WTC11 (cell line): ENCODE results near the gene CPA4. TPM values are rescaled to one million over a fixed set of nuclear protein-coding genes. Genes with fewer than 3 reads are reported as not detected.

ENCODE experiments used
- ATAC-seq: fragments of 200-7000 bp; cut with Tn5 transposase; 2 replicates; pipeline ENCODE4 v1.10.0; 2021; ENCODE audit warnings: mild to moderate bottlenecking, moderate library complexity
- CTCF ChIA-PET: fragments of 300-600 bp; sonication (Branson Sonifier 250); formaldehyde crosslinking; loops from one replicate; lab custom pipeline; 2021; ENCODE audit warnings: antibody characterized with exemption; lab: Charles Lee
- POLR2A ChIA-PET: fragments of 350-600 bp; sonication (Branson Sonifier 250); formaldehyde crosslinking; loops from one replicate; lab custom pipeline; 2021; ENCODE audit warnings: antibody characterized with exemption; lab: Charles Lee
- DNase-seq: peaks from one replicate; pipeline ENCODE4 v3.0.0; 2021; ENCODE audit warnings: low spot score
- H3K27ac Mint-ChIP-seq: 2 replicates; pipeline ENCODE4 v1.8.0; 2021; ENCODE audit warnings: mixed read lengths
- H3K27me3 Mint-ChIP-seq: 2 replicates; pipeline ENCODE4 v1.8.0; 2021; ENCODE audit warnings: low read depth, mild to moderate bottlenecking, moderate library complexity, mixed read lengths
- H3K36me3 Mint-ChIP-seq: 2 replicates; pipeline ENCODE4 v1.8.0; 2021; ENCODE audit warnings: mixed read lengths
- H3K4me1 Mint-ChIP-seq: 2 replicates; pipeline ENCODE4 v1.8.0; 2022; ENCODE audit warnings: mixed read lengths
- H3K4me3 Mint-ChIP-seq: 2 replicates; pipeline ENCODE4 v1.8.0; 2021; ENCODE audit warnings: mild to moderate bottlenecking, moderate library complexity, mixed read lengths
- H3K9me3 Mint-ChIP-seq: 2 replicates; pipeline ENCODE4 v1.8.0; 2021; ENCODE audit warnings: mixed read lengths
- HMGA2 ChIP-seq: fragments of 250-450 bp; sonication (Bioruptor Pico); IDR thresholded peaks from 2 replicates; pipeline ENCODE4 v1.4.0; 2021; ENCODE audit warnings: mild to moderate bottlenecking, moderate library complexity
- NFATC4 ChIP-seq: fragments of 250-450 bp; sonication (Bioruptor Pico); IDR thresholded peaks from 2 replicates; pipeline ENCODE4 v1.9.0; 2021; ENCODE audit warnings: mild to moderate bottlenecking
- NR3C1 ChIP-seq: sonication (generic); formaldehyde crosslinking; conservative IDR thresholded peaks from 2 replicates; pipeline ENCODE4 v1.8.1; 2023; ENCODE audit warnings: low read depth, mild to moderate bottlenecking, missing genetic modification reagents
- PRRX2 ChIP-seq: fragments of 250-450 bp; sonication (Bioruptor Pico); IDR thresholded peaks from 2 replicates; pipeline ENCODE4 v1.8.0; 2021; ENCODE audit warnings: mild to moderate bottlenecking
- RELA ChIP-seq: sonication (generic); formaldehyde crosslinking; IDR thresholded peaks from 2 replicates; pipeline ENCODE4 v1.8.1; 2022; ENCODE audit warnings: missing genetic modification reagents, mild to moderate bottlenecking, borderline replicate concordance
- TEAD4 ChIP-seq: sonication (generic); formaldehyde crosslinking; IDR thresholded peaks from 2 replicates; pipeline ENCODE4 v1.8.0; 2022; ENCODE audit warnings: mild to moderate bottlenecking, missing genetic modification reagents
- ZNF121 ChIP-seq: sonication (generic); formaldehyde crosslinking; IDR thresholded peaks from 2 replicates; pipeline ENCODE4 v1.8.0; 2023; ENCODE audit warnings: missing genetic modification reagents
- ZNF138 ChIP-seq: sonication (generic); formaldehyde crosslinking; conservative IDR thresholded peaks from 2 replicates; pipeline ENCODE4 v1.8.1; 2022; ENCODE audit warnings: mild to moderate bottlenecking, moderate library complexity, missing genetic modification reagents
- ZNF219 ChIP-seq: sonication (generic); formaldehyde crosslinking; IDR thresholded peaks from 2 replicates; pipeline ENCODE4 v1.8.0; 2023; ENCODE audit warnings: missing genetic modification reagents, mild to moderate bottlenecking, borderline replicate concordance
- ZNF423 ChIP-seq: fragments of 250-450 bp; sonication (Bioruptor Pico); IDR thresholded peaks from 2 replicates; pipeline ENCODE4 v2.1.2; 2022; ENCODE audit warnings: mild to moderate bottlenecking, moderate library complexity
- total RNA-seq: library from RNA; stranded (reverse); gene quantifications from 3 replicates; pipeline ENCODE4 v1.2.3, GENCODE V29; 2021
- TF ChIP-seq, protein P1 (sequence below): sonication (generic); formaldehyde crosslinking; IDR thresholded peaks from 2 replicates; pipeline ENCODE4 v1.8.1; 2023; ENCODE audit warnings: mild to moderate bottlenecking, missing genetic modification reagents, moderate library complexity
- TF ChIP-seq, protein P2 (sequence below): sonication (generic); formaldehyde crosslinking; conservative IDR thresholded peaks from 2 replicates; pipeline ENCODE4 v1.8.1; 2023; ENCODE audit warnings: mild to moderate bottlenecking, low read depth, missing genetic modification reagents, moderate library complexity
- TF ChIP-seq, protein P3 (sequence below): sonication (generic); formaldehyde crosslinking; IDR thresholded peaks from 2 replicates; pipeline ENCODE4 v1.8.1; 2023; ENCODE audit warnings: mild to moderate bottlenecking, missing genetic modification reagents, moderate library complexity
- TF ChIP-seq, protein P4 (sequence below): fragments of 250-450 bp; sonication (Bioruptor Pico); IDR thresholded peaks from 2 replicates; pipeline ENCODE4 v1.9.0; 2021; ENCODE audit warnings: mild to moderate bottlenecking

CPA4 gene
- total RNA-seq, 1 experiment from 2014 or later: not detected

DNA sequence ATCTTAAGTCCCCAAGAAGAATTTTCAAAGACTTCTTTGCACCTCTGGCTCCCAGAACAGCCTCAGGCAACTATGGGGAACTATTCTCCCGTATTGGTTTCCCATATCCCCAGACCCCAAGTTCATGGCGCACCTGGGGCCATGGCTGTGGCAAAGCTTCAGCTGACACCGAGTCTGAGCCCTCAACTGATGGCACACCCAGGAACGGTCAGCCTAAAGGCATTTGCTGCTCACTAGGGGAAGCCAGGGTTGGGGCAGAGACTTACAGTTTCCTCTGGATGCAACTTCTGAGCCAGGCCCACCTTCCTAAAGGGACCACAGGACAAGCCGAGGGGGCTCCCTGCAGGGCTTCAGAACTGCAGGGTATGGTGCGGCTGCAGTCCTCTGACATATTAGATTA is 73.6 kb downstream of the CPA4 start (continued):
- no peak for TF ChIP-seq ZNF138
- TF ChIP-seq, protein P1, sequence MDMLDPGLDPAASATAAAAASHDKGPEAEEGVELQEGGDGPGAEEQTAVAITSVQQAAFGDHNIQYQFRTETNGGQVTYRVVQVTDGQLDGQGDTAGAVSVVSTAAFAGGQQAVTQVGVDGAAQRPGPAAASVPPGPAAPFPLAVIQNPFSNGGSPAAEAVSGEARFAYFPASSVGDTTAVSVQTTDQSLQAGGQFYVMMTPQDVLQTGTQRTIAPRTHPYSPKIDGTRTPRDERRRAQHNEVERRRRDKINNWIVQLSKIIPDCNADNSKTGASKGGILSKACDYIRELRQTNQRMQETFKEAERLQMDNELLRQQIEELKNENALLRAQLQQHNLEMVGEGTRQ (CRISPR knock-in tag): no peak
- TF ChIP-seq, protein P2, sequence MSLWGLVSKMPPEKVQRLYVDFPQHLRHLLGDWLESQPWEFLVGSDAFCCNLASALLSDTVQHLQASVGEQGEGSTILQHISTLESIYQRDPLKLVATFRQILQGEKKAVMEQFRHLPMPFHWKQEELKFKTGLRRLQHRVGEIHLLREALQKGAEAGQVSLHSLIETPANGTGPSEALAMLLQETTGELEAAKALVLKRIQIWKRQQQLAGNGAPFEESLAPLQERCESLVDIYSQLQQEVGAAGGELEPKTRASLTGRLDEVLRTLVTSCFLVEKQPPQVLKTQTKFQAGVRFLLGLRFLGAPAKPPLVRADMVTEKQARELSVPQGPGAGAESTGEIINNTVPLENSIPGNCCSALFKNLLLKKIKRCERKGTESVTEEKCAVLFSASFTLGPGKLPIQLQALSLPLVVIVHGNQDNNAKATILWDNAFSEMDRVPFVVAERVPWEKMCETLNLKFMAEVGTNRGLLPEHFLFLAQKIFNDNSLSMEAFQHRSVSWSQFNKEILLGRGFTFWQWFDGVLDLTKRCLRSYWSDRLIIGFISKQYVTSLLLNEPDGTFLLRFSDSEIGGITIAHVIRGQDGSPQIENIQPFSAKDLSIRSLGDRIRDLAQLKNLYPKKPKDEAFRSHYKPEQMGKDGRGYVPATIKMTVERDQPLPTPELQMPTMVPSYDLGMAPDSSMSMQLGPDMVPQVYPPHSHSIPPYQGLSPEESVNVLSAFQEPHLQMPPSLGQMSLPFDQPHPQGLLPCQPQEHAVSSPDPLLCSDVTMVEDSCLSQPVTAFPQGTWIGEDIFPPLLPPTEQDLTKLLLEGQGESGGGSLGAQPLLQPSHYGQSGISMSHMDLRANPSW (CRISPR knock-in tag): no peak
- TF ChIP-seq NR3C1 (CRISPR knock-in tag): no peak
- no peak for TF ChIP-seq HMGA2
- no peak for TF ChIP-seq NFATC4 (CRISPR knock-in tag)

DNA sequence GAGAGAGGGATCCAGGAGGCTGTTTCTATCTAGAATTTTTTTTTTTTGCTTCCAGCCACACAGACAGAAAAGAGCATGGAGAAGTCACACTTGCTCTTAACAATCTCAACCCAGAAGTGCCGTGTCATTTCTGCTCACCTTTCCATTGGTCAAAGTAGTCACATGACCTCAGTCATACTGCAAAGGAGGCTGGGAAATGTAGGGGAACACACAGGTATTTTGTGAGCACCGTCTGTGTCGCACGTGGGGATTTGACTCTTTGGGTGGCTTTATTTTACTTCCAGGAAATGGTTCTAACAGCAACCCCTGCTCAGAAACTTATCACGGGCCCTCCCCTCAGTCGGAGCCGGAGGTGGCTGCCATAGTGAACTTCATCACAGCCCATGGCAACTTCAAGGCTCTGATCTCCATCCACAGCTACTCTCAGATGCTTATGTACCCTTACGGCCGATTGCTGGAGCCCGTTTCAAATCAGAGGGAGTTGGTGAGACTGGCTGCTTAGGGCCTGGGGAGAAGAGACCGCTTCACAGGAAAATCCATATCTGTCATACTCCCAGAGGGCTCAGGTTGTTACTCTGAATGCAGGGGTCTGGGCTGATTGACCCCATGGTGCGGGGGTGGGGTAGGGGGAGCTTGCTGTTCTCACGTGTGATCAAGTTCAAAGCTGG is 74.3 kb downstream of the CPA4 start:
- TF ChIP-seq, protein P1 (CRISPR knock-in tag): peak; percentile 46
- TF ChIP-seq RELA (no peak), PRRX2 (CRISPR knock-in tag) (no peak), TEAD4 (no peak), ZNF138 (no peak), ZNF219 (no peak)
- TF ChIP-seq, protein P3, sequence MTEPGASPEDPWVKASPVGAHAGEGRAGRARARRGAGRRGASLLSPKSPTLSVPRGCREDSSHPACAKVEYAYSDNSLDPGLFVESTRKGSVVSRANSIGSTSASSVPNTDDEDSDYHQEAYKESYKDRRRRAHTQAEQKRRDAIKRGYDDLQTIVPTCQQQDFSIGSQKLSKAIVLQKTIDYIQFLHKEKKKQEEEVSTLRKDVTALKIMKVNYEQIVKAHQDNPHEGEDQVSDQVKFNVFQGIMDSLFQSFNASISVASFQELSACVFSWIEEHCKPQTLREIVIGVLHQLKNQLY (CRISPR knock-in tag): no peak
- TF ChIP-seq, protein P4, sequence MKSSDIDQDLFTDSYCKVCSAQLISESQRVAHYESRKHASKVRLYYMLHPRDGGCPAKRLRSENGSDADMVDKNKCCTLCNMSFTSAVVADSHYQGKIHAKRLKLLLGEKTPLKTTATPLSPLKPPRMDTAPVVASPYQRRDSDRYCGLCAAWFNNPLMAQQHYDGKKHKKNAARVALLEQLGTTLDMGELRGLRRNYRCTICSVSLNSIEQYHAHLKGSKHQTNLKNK (CRISPR knock-in tag): no peak
- H3K9me3 Mint-ChIP-seq: peaks cover 5% of the 10 kb centered on the region
- H3K36me3 Mint-ChIP-seq: peaks cover 3% of the 10 kb centered on the region; the same call in 1 of the 2 replicates
- no peak overlapping the region for H3K27ac Mint-ChIP-seq
- POLR2A ChIA-PET: interaction anchor here (1.2 kb wide), 1 partner anchor 98 kb away, joined by 3 read pairs; no protein-coding TSS in a partner anchor
- H3K27me3 Mint-ChIP-seq: no peaks in the 10 kb centered on the region; the same call in 1 of the 2 replicates
- H3K4me1 Mint-ChIP-seq: peaks cover 21% of the 10 kb centered on the region
- no peak for DNase-seq
- no peak overlapping the region for H3K4me3 Mint-ChIP-seq
- CTCF ChIA-PET: interaction anchor here (2.1 kb wide), 1 partner anchor 14 kb away, joined by 9 read pairs; the partner anchor contains the start of gene CPA1
- ATAC-seq: no peak

DNA sequence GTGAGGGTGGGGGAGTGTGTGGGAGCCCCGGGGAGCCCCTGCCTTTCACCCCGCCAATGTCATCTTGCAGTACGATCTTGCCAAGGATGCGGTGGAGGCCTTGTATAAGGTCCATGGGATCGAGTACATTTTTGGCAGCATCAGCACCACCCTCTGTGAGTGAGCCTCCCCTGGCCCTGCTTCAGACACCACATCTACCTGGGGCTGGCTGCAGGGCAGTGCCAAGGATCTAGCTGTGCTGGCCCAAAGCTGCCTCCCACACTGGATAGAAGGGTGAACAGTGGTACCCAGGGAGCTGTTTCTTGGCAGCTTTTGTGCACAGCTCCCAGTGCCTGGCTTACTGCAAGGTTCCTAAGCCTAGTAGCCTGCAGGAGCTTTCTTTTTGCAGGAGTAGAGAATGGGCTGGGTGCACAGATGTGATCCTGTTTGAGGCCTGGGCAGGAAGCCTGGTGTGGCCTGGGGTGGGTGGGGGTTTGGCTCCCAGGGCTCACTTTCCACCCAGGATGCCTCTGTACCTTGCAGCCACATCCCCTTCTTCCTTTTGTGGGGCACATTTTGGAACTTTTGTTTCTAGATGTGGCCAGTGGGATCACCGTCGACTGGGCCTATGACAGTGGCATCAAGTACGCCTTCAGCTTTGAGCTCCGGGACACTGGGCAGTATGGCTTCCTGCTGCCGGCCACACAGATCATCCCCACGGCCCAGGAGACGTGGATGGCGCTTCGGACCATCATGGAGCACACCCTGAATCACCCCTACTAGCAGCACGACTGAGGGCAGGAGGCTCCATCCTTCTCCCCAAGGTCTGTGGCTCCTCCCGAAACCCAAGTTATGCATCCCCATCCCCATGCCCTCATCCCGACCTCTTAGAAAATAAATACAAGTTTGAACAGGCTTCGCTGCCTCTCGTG is 75.1 kb downstream of the CPA4 start:
- no peak overlapping the region for H3K4me3 Mint-ChIP-seq
- ATAC-seq: no peak
- peaks cover 28% of the 10 kb centered on the region for H3K4me1 Mint-ChIP-seq
- ChIA-PET POLR2A (interaction anchor here (1.2 kb wide), 1 partner anchor 98 kb away, joined by 3 read pairs; no protein-coding TSS in a partner anchor), CTCF (interaction anchor here (2.1 kb wide), 1 partner anchor 13 kb away, joined by 9 read pairs; the partner anchor contains the start of gene CPA1)
- TF ChIP-seq ZNF138 (no peak), ZNF423 (CRISPR knock-in tag) (no peak), ZNF121 (CRISPR knock-in tag) (peak; percentile 50; the same call in 1 of the 2 replicates)
- no peak overlapping the region for H3K27ac Mint-ChIP-seq
- no peaks in the 10 kb centered on the region; the same call in 1 of the 2 replicates for H3K27me3 Mint-ChIP-seq
- H3K9me3 Mint-ChIP-seq: peaks cover 5% of the 10 kb centered on the region
- DNase-seq: no peak
- H3K36me3 Mint-ChIP-seq: peaks cover 3% of the 10 kb centered on the region; the same call in 1 of the 2 replicates
